ENCODE results near the gene RNF150.
"Not testable (repeated sequence)": the region's sequence is repeated elsewhere in the genome, so short reads cannot be mapped to it uniquely, and the experiment has no call there.

The RNF150 gene

DNA sequence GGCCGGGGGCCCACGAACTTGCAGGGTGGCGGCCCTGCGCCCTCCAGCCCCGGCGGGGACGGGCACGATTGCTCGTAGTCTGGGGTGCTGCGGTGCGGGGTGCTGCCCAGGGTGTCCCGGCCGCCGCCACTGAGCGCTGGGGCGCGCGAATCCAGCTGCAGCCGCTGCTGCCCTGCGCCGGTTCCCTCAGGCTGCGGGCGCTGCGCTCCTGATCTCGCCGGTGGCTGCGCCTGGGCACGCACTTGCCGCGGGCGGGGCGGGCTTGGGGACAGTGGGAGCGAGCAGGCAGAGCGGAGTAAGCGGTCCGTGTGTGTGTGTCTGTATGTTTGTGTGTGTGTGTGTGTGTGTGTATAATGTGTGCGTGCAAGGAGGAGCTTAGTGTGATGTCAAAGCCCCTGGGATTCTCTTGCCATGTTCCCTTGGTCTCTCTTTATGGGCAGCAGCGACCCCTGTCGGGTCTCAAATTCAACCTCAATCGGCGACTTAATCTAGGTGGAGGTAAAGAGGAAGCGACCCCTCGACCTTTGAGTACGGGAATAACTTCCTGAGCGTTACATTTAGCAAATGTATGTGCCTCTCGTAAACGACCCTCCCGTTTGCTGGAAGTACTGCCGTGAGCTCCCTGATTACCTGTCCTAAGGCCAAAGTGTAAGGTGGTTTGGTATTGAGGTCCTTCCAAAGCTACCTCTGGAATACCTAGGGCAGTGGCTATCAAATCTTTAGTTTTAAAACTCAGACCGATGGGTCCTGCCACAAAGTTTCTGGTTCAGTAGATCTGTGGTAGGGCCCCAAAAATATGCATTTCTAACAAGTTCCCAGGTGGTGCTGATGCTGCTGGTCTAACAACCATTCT is at the start of gene RNF150:
TSS of gene RNF150 (minus strand) at position 324 of the 853 bp plus-strand sequence.
- DNase-seq: peak; percentile 52

DNA sequence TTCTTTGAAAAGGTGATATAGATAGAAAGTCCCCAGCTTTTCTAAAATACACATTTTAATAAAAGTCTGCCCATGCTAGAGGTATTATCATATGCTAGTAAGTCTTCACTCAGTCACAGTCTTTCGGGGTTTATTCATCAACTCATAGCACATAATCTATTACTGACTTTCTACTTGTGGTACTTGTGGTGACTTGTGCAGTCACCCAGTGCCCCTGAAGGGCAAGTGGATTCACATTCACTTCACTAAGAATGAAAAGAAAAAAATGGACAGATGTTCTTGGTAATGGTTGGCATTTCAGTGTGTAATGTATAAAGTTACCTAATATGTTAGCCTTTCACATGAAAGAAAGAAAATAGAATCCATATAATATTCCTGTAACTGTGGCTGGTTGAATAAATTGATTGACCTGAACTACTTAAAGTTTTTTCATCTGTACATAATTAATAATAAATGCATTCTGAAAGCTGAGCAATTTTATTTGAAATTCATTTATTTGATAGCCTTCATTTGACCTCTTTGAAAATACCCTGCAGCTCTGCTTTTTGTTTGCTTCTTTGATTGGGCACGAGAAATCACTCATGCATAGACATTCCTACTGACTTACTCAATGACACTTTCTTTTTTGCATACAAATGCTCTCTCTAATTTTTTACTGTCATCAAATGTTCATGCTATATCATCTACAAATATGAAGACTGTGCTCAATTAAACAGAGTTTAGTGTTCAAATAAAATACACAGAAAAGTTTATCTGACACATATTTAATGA is 47.9 kb upstream of the RNF150 start:
- no peak for DNase-seq

DNA sequence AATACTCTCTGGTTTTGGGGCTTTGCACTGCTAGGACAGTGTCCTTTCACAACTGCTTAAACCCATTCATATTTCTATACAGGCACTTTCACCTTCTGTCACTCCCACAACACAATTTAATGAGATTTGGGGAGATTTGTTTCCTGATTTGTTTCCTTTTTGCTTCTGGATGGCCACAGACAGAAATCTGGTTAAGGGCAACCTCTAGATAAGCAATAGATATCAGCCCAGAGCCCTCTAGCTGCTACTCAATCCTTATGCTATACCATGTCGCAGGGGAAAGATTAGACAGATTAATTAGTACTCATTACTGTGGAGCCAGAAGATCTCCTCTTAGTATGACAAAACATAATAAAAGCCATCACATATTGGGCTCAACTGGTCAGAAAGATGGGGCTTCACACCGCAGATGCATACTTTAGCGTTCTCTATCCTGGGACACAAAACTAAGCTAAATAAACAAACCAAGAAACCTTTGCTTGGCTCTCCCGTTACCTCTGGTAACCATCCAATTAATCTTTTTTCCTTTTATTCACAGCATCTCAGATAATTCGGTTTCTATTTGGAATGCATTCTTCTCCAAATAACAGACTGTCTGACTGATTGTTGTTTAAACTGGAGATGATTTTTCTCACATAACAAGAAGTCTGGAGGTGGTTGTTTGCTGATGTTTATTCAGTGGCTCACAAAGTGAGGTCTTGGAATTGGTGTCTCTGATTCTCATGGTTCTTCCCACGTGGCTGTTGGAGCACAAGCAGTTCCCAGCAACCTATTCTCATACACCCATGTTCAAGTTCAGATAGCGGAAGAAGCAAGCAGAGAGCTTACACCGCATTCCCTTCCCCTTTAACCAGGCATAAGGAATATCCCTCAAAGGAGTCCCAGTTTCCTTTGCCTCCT is 46.5 kb upstream of the RNF150 start:
- no peak for DNase-seq

DNA sequence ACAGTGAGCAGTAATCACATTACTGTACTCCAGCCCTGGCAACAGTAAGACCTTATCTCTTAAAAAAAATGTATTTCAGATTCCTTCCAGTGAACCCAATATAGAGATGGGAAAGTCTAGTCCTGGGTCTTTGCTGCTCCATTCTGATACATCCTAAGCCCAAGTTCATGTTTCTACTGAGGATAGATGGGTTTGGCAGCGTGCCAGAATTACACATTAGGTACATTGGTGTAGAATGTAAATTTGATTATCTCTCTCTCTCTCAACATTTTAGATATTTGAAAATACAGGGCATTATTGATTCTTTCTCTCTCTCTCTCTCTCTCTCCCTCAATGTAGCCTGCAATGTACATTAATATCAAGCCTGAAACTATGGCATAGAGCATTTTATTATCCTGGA is 43.9 kb upstream of the RNF150 start:
- no peak for DNase-seq

DNA sequence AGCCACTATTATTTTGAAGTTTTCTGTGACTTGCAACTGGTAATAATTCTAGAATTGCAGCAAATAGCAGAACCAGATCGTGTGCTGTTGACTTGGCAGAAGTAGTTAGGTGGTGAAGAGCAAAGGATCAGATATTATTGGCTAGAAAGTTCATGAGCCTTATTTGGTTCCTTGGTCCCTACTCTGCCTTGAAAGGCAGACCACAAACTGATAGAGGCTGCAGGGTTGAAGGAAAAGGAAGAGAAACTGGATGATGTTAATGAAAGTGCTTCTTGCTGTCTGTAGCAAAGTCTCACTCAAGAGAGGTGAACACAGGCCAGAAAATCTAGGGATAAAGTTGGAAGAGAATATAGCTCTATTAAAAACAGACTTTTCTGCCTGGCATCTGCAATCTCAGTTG is 41.2 kb upstream of the RNF150 start:
- DNase-seq: no peak

DNA sequence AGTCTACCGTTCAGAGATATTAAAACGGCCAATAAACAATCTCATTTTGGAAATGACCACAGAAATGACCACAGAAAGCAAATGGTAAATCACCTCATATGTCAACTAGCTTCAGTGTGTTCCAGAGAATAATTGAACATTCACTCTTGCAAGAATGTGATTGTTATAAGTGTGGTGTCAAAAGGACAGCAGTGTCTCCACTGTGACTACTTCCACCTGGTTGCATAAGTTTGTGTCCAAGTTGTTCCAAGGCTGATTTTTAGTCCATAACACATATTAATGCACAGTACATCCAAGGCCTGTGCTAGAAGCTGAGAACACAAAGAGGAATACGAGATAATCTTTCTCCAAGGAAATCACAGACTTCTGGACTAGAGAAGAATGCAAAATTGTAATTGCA is 37.4 kb upstream of the RNF150 start:
- DNase-seq: no peak

DNA sequence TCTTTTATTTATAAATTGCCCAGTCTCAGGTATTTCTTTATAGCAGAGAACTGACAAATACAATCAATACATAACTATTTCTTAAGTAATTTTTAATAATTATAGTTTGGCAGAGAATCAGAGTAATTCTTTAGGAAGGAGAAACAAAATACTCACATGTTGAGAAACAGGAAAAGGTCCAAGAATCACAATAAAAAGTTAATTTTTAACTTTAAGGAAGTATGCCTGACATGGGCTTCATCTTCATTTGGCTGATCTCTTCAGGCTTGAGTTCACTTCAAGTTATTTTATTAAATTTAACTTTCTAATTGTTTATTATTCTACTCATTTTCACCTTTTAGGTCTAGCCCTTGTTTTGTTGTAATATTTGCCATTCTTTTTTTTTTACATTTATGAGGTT is 36.1 kb upstream of the RNF150 start:
- DNase-seq: no peak

DNA sequence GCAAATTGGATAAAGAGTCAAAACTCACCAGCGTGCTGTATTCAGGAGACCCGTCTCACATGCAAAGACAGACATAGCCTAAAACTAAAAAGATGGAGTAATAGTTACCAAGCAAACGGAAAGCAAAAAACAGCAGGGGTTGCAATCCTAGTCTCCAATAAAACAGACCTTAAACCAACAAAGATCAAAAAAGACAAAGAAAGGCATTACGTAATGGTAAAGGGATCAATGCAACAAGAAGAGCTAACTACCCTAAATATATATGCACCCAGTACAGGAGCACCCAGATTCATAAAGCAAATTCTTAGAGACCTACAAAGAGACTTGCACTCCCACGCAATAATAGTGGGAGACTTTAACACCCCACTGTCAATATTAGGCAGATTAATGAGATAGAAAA is 31.7 kb upstream of the RNF150 start:
- DNase-seq: not testable (repeated sequence)

DNA sequence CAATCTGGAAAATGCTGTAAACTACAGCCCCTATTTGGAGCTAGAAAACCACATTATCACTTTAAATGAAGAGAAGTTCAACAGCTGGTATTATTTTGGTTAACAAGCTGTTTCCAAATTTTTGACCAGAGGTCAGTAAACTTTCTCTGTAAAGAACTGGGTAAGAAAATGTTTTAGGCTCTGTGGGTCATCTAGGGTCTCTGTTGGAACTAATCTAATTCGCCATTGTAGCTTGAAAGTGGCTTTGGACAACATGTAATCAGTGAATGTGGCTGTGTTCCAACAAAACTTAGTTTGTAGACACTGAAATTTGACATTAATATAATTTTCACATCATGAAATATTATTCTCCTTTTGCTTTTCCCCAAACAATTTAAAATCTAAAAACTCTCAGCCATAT is 25.8 kb upstream of the RNF150 start:
- DNase-seq: no peak

DNA sequence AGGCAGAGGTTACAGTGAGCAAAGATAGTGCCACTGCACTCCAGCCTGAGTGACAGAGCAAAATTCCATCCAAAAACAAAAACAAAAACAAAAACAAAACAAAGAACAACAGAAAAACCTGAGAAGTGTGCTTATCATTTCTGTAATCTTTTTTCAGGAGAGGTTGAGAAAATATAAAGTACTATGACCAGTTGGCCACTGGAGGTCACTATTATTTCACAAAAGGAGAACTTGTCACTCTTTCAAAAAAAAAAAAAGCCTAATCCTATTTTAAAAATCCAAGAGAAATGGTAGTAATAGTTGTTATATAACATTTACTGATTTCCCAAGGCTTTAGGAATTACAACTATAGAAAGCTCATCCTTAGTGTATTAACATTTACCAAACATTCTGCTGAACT is 24.9 kb upstream of the RNF150 start:
- DNase-seq: no peak

DNA sequence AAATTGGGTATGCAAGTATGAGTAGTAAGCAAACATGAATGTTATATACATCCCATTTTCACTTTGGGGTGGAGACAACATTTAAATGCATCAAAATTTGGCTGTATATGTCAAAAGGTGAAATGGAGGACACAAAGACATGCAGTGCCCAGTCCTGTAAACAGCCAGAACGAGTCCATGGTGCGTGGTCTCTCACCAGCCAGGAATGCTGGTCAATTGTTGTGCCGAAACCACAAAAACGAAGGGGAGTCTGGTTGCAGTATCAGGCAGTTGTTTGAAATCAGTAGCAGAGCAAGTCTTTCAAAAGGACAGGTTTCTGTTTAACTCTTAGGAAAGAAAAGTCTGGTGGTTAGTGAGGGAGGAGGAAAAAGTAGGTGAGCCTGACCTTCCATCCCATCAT is 22.3 kb upstream of the RNF150 start:
- DNase-seq: no peak

DNA sequence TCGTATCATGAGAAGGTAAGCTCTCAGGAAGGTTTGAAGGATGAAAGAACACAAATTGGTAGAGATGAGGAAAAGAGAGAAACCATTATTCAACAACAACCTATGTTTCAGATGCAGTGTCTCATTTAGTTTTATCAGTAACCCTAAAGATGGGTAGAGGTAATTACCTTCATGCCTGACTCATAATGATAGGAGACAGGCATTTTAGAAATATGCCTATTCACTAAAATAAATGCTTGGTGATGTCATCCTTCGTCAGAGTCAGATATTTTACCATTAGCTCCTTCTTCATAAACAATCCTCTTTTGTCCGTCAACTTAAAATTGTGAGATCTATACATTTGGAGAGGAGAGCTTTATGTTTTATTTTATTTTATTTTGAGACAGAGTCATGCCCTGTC is 21.5 kb upstream of the RNF150 start:
- DNase-seq: no peak

DNA sequence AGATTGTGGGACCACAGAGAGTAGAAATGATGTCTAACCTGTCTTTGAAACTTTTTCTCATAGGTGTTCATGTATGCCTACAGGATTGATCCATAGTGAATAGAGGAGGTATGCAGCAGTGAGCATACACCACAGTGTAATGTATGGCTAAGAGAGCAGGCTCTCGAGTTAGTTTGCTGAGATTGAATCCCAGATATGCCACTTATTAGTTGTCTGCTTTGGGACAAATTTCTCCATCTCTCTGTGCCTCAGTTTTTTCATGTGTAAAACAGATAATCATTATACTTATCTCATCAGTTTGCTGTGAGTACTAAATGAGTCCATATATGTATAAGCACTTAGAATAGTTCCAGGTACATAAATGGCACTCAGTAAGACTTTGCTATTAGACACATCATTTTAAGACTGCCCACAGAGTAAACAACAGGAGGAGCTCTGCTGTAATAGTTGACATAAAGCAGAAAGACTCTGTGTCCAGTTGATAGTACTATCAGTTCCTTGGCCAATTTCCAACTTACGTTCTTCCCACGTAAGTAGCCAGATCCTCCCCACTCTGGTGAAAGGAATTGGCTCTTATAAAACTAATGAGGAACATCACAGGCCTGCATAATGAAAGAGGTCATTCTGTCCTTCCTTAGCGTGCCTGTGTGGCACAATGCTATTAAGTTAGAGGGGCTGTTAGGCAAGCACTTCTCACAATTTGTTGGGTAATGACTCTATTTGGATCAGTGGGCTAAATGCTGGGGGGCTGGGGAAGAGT is 20.7 kb upstream of the RNF150 start:
- DNase-seq: no peak

DNA sequence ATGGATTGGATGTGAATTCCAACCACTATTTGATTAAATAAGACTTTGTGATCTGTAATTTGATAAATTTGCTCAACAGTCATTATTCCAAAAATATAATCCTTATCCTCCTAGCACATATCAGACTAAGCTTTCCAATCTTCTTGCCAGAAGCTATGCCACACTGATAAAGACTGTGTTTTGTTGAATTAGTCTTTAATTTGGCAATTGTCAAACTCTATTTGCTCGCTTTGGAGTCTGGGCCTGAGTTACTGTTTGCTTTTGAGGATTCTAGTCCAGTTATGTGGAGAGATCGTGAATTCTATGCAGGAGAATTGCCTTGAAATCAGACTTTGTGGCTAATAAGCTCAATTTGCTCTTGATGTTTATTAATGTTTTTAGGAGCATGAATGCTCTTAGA is 10.9 kb upstream of the RNF150 start:
- no peak for DNase-seq

DNA sequence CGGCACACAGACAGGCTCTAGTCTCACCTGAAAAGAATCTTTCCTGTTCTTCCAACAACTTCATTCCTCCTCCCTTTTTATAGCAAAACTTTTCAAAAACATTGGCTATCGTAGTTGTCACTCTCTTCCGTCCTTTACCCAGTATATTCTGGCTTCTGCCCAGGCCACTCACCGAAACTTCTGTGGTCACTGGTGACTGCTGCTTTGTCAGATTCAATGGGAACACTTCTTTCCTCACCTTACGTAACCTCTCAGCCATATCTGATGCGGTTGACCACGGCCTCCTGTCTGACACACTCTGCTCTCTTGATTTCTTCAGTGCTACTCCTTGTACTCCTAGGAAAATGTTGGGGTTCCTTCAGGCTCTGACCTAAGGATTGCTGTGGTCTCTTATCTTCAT is 9.2 kb upstream of the RNF150 start:
- DNase-seq: no peak

DNA sequence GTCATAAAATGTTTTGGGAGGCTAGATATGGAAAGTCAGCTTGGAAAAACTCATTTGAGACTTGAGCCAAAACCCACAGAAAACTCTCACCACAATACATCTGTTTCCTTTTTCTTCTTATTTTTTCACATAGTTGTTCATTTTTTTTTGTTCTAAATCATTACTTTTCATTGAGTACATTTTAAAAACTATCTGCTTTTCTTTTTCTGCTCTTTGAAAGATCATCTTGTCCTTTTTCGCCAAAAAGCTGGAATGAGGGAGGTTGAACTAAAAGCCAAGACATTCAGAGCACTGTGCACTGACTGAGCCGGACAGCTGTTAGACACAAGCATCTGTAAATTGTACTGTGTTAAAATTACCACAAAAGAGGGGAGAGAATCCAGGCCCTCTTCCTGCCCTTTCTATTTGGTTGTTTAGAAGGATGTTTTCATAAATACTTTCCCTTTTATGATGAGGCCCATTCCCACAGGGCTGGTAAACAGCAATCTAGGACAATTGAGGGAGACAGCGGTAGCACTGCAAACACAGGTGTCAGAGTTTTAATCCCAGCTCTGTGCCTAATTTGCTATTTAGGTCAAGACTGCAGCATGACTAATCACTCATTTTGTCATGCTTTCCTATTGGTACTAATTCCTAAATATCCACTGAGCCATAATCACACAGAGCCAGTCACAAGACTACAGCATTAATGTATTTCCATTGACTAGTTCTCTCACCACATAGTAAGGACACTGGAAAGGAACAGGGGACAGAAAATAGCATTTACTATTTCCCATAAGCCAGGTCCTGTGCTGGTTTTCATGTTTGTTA is 7.3 kb upstream of the RNF150 start:
- no peak for DNase-seq

DNA sequence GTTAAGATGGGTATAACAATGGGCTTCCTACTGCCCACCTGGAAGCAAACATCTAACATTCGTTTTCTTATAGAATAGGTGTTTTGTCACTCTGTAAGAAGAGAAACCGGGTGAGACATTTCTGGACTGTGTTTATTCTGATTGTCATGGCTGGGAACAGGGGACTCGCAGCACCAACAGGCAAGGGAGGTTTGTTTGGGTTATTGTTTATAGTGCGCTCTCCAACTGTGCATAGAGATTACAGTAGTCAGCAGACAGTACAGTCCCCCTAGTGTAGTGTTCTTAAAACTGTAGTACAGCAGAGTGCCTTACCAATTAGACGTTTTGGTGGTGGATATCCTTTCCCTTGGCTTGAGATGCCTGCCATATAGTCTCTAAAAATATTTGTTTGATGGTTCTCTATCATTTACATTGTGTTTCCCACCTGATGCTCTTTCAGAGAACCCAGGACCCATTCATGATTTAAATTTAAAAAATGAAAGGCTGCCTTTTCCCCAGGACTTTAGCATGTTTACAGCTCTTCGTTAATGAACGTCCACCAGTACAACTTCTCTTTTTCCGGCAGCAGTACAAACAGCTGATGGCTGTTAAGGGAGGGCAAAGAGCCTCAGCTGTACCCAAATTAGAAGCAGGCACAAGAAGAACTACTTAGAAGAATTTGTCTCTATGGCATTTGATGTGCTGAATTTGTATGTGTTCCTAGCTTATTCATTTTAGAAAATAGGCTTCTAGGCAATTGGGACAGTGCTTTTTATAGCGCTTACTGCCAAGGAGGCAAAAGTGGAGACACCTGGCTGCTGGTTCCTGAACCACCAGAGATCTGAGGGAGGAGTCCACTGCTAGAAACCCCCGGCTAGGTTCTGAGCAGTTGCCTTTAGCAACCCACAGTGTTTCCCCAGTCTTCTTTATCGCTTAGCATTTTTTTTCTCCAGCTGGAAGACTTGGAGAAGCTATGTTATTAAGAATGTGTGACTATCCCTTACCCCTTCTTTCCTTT is 1.0 kb upstream of the RNF150 start:
- DNase-seq: no peak

DNA sequence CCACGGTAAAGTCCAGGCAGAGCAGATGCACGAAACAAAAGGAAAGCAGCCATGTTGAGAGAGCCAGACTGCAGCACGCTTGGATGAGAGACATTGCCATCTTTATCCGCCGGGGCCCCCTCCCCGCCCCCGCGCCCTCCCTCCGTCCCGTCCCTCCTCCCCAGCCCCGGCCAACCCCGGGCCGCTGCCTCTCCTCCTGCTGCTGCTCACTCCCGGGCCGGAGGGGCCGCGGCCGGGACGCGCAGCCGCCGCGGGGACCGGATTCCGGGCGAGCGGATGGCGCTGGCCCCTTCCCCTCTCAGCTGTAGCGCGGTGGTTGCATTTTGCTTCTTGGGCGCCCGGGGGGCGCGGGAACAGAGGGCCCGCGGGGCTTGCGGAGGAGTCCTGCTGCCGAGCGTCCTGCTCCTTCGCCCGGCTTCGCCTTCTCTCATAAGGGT is 542 bp downstream of the RNF150 start:
- DNase-seq: no peak

DNA sequence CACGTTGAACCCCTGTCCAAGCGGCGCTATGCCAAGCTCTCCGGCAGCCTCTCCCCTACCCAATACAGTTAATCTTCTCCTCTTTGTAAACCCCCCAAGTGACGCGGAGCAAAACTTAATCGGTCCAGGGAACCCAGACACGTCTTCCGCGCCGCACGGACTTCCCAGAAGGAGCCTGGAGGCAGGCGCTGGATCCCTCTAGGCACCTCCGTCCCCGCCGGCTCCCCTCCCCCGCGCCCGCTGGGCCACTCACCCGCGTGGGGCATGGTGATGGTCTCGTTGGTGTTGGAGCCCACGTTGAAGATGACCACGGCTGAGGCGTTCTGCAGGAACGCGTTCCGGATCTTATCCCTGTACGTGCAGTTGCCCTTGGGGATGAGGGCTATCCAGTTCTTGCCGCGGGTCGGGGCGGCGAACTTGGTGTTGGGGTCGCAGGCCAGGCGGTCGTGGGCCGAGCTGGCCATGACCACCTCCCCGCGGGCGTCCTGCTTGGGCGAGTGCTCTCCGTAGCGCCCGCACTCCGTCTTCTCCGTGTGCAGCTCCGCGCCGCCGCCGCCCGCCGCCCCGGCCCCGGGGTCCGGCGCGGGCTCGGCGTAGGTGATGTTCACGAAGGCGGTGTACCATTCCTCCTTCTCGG is 1.1 kb downstream of the RNF150 start:
- DNase-seq: no peak

DNA sequence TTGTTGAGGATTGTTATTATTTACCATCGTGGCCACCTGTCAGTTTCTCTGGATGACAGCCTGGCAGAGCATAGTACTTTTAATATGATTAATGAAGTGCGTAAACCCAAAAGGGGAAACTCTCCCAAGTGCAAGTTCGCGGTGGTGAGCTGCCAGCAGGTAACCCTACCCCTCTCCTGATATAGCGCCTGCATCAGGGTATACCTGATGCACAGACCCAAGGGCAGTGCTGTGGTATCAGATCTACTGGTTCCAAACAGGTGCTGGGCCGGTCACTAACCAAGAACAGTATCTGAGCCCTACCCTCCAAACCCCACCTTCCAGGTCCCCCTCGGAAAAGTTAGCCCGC is 1.6 kb downstream of the RNF150 start:
- DNase-seq: no peak

Measured in SHP77 treated with DMSO at 0.1 percent for 48 hours (cell line).